T-helper 1 cell treated with Interleukin-12 subunit alpha and Interleukin-12 subunit beta and Interleukin-4 antibody, amounts not matched to agents 30 μg/mL and 1 μg/mL, for 36 hours (primary cell): ENCODE data around the gene RXRA.

Source experiments
- H3K27ac Mint-ChIP-seq: one replicate; pipeline ENCODE4 v1.8.0; 2021; ENCODE audit warnings: mild to moderate bottlenecking, mixed read lengths
- H3K27me3 Mint-ChIP-seq: one replicate; pipeline ENCODE4 v1.8.0; 2021; ENCODE audit warnings: low read depth, mixed read lengths
- H3K36me3 Mint-ChIP-seq: one replicate; pipeline ENCODE4 v1.8.0; 2021; ENCODE audit warnings: low read depth, mixed read lengths
- H3K4me1 Mint-ChIP-seq: one replicate; pipeline ENCODE4 v1.8.0; 2021; ENCODE audit warnings: low read depth, mixed read lengths
- H3K4me3 Mint-ChIP-seq: one replicate; pipeline ENCODE4 v1.8.0; 2021; ENCODE audit warnings: mild to moderate bottlenecking, moderate library complexity, mixed read lengths
- H3K9me3 Mint-ChIP-seq: one replicate; pipeline ENCODE4 v1.8.0; 2021; ENCODE audit warnings: mixed read lengths

Gene RXRA

GRCh38 chr9:134290603-134291451 lies 35.4 kb upstream of the RXRA start:
- Mint-ChIP-seq H3K9me3 (no peaks in the 10 kb centered on the region), H3K36me3 (no peaks in the 10 kb centered on the region), H3K27ac (no peak overlapping the region), H3K27me3 (no peaks in the 10 kb centered on the region), H3K4me1 (no peaks in the 10 kb centered on the region), H3K4me3 (no peak overlapping the region)

GRCh38 chr9:134291452-134291881 lies 34.8 kb upstream of the RXRA start:
- Mint-ChIP-seq H3K27ac (no peak overlapping the region), H3K36me3 (no peaks in the 10 kb centered on the region), H3K9me3 (no peaks in the 10 kb centered on the region)

GRCh38 chr9:134291961-134292871 lies 34.0 kb upstream of the RXRA start:
- H3K4me1 Mint-ChIP-seq: no peaks in the 10 kb centered on the region
- H3K4me3 Mint-ChIP-seq: no peak overlapping the region
- no peaks in the 10 kb centered on the region for H3K36me3 Mint-ChIP-seq
- no peak overlapping the region for H3K27ac Mint-ChIP-seq
- no peaks in the 10 kb centered on the region for H3K27me3 Mint-ChIP-seq
- no peaks in the 10 kb centered on the region for H3K9me3 Mint-ChIP-seq

More at GRCh38 chr9:134291452-134291881, 34.8 kb upstream of the RXRA start:
- Mint-ChIP-seq H3K4me1 (no peaks in the 10 kb centered on the region), H3K27me3 (no peaks in the 10 kb centered on the region), H3K4me3 (no peak overlapping the region)

GRCh38 chr9:134293031-134293521 lies 33.2 kb upstream of the RXRA start:
- H3K27me3 Mint-ChIP-seq: no peaks in the 10 kb centered on the region
- no peaks in the 10 kb centered on the region for H3K4me1 Mint-ChIP-seq
- H3K36me3 Mint-ChIP-seq: no peaks in the 10 kb centered on the region
- no peaks in the 10 kb centered on the region for H3K9me3 Mint-ChIP-seq
- no peak overlapping the region for H3K4me3 Mint-ChIP-seq
- H3K27ac Mint-ChIP-seq: no peak overlapping the region

GRCh38 chr9:134293611-134294152 lies 32.6 kb upstream of the RXRA start:
- Mint-ChIP-seq H3K4me1 (no peaks in the 10 kb centered on the region), H3K36me3 (no peaks in the 10 kb centered on the region), H3K4me3 (no peak overlapping the region), H3K27ac (no peak overlapping the region), H3K27me3 (no peaks in the 10 kb centered on the region), H3K9me3 (no peaks in the 10 kb centered on the region)

- H3K27me3 Mint-ChIP-seq: no peaks in the 10 kb centered on the region
- no peaks in the 10 kb centered on the region for H3K4me1 Mint-ChIP-seq
- H3K4me3 Mint-ChIP-seq: no peak overlapping the region
- H3K36me3 Mint-ChIP-seq: no peaks in the 10 kb centered on the region
- no peaks in the 10 kb centered on the region for H3K9me3 Mint-ChIP-seq
- H3K27ac Mint-ChIP-seq: no peak overlapping the region
Observed at GRCh38 chr9:134294153-134295071, 31.8 kb upstream of the RXRA start.

- H3K36me3 Mint-ChIP-seq: no peaks in the 10 kb centered on the region
- H3K27ac Mint-ChIP-seq: no peak overlapping the region
Observed at GRCh38 chr9:134295101-134295745, 31.0 kb upstream of the RXRA start.

GRCh38 chr9:134295746-134296250 lies 30.5 kb upstream of the RXRA start:
- no peaks in the 10 kb centered on the region for H3K27me3 Mint-ChIP-seq
- H3K36me3 Mint-ChIP-seq: no peaks in the 10 kb centered on the region
- no peaks in the 10 kb centered on the region for H3K9me3 Mint-ChIP-seq
- no peak overlapping the region for H3K27ac Mint-ChIP-seq
- H3K4me1 Mint-ChIP-seq: no peaks in the 10 kb centered on the region
- no peak overlapping the region for H3K4me3 Mint-ChIP-seq

More at GRCh38 chr9:134295101-134295745, 31.0 kb upstream of the RXRA start:
- Mint-ChIP-seq H3K27me3 (no peaks in the 10 kb centered on the region), H3K4me1 (no peaks in the 10 kb centered on the region), H3K4me3 (no peak overlapping the region), H3K9me3 (no peaks in the 10 kb centered on the region)

- H3K27ac Mint-ChIP-seq: no peak overlapping the region
- H3K9me3 Mint-ChIP-seq: no peaks in the 10 kb centered on the region
- H3K36me3 Mint-ChIP-seq: no peaks in the 10 kb centered on the region
- peaks cover under 1% of the 10 kb centered on the region for H3K4me1 Mint-ChIP-seq
- H3K4me3 Mint-ChIP-seq: no peak overlapping the region
- no peaks in the 10 kb centered on the region for H3K27me3 Mint-ChIP-seq
Observed at GRCh38 chr9:134296301-134297082, 29.8 kb upstream of the RXRA start.

- Mint-ChIP-seq H3K9me3 (no peaks in the 10 kb centered on the region), H3K27ac (no peak overlapping the region), H3K36me3 (no peaks in the 10 kb centered on the region), H3K27me3 (no peaks in the 10 kb centered on the region), H3K4me3 (no peak overlapping the region), H3K4me1 (peaks cover 5% of the 10 kb centered on the region)
Observed at GRCh38 chr9:134297083-134297410, 29.2 kb upstream of the RXRA start.

GRCh38 chr9:134297576-134297975 lies 28.7 kb upstream of the RXRA start:
- Mint-ChIP-seq H3K4me3 (no peak overlapping the region), H3K9me3 (no peaks in the 10 kb centered on the region), H3K36me3 (no peaks in the 10 kb centered on the region), H3K4me1 (peaks cover 5% of the 10 kb centered on the region), H3K27me3 (no peaks in the 10 kb centered on the region), H3K27ac (no peak overlapping the region)

GRCh38 chr9:134298000-134298399 lies 28.3 kb upstream of the RXRA start:
- peaks cover 5% of the 10 kb centered on the region for H3K4me1 Mint-ChIP-seq
- H3K27ac Mint-ChIP-seq: no peak overlapping the region
- no peak overlapping the region for H3K4me3 Mint-ChIP-seq
- H3K9me3 Mint-ChIP-seq: no peaks in the 10 kb centered on the region
- H3K36me3 Mint-ChIP-seq: no peaks in the 10 kb centered on the region
- no peaks in the 10 kb centered on the region for H3K27me3 Mint-ChIP-seq

GRCh38 chr9:134299068-134299467 lies 27.2 kb upstream of the RXRA start:
- no peak overlapping the region for H3K27ac Mint-ChIP-seq

More at GRCh38 chr9:134299068-134299467, 27.2 kb upstream of the RXRA start:
- Mint-ChIP-seq H3K4me3 (no peak overlapping the region), H3K4me1 (peaks cover 5% of the 10 kb centered on the region), H3K36me3 (no peaks in the 10 kb centered on the region), H3K9me3 (no peaks in the 10 kb centered on the region), H3K27me3 (no peaks in the 10 kb centered on the region)
